IMR-90 (cell line): ENCODE measurements around the gene PC. TPM values are rescaled to one million over a fixed set of nuclear protein-coding genes. Genes with fewer than 3 reads are reported as not detected.
A peak's percentile ranks its signal among the peaks of the same experiment; 100 is the strongest.

Experiments used
- ATAC-seq: fragments of 200-7000 bp; cut with Tn5 transposase; 2 replicates; pipeline ENCODE4 v1.9.1; 2020; ENCODE audit warnings: low read depth, mild to moderate bottlenecking, moderate library complexity
- BruUV-seq: library from RNA; stranded (reverse); fragments of 400-500 nt; replicated peaks from 2 replicates; lab custom pipeline; 2021; lab: Mats Ljungman, UMichigan
- CTCF ChIA-PET: fragments of 300-600 bp; formaldehyde crosslinking; extraction: SDS; loops from one replicate; lab custom pipeline; 2021; ENCODE audit warnings: antibody characterized with exemption; lab: Yijun Ruan, JAX
- POLR2A ChIA-PET: fragments of 300-600 bp; sonication (Branson Sonifier 250); formaldehyde crosslinking; loops from one replicate; lab custom pipeline; 2022; ENCODE audit warnings: antibody characterized with exemption; ENCODE audit not compliant: unreplicated experiment; lab: Charles Lee
- DNase-seq: peaks from one replicate; pipeline ENCODE4 v3.0.0; 2013
- H2AFZ ChIP-seq: replicated peaks from 2 replicates; pipeline ENCODE3; 2013; ENCODE audit warnings: low read length, mild to moderate bottlenecking; ENCODE audit not compliant: poor library complexity
- H2AK5ac ChIP-seq: 2 replicates; pipeline ENCODE4 v1.6.1; 2013; ENCODE audit warnings: low read depth, low read length, inconsistent platforms
- H2AK9ac ChIP-seq: replicated peaks from 2 replicates; pipeline ENCODE3; 2013; ENCODE audit warnings: mild to moderate bottlenecking, low read depth, low read length, moderate library complexity; ENCODE audit not compliant: poor library complexity
- H2BK120ac ChIP-seq: 2 replicates; pipeline ENCODE4 v1.6.1; 2013; ENCODE audit warnings: low read depth, low read length, inconsistent platforms
- H2BK15ac ChIP-seq: 3 replicates; pipeline ENCODE4 v1.6.1; 2013; ENCODE audit warnings: low read depth, low read length, inconsistent platforms
- H2BK20ac ChIP-seq: 2 replicates; pipeline ENCODE4 v1.6.1; 2013; ENCODE audit warnings: low read depth, mild to moderate bottlenecking, inconsistent platforms, low read length, moderate library complexity
- H2BK5ac ChIP-seq: 2 replicates; pipeline ENCODE4 v1.6.1; 2013; ENCODE audit warnings: mild to moderate bottlenecking, low read depth, low read length, inconsistent platforms; ENCODE audit not compliant: poor library complexity, severe bottlenecking
- H3K14ac ChIP-seq: replicated peaks from 2 replicates; pipeline ENCODE4 v1.6.1; 2013; ENCODE audit warnings: low read depth, low read length, inconsistent platforms
- H3K18ac ChIP-seq: 2 replicates; pipeline ENCODE4 v1.6.1; 2013; ENCODE audit warnings: low read depth, low read length, control low read depth
- H3K23ac ChIP-seq: 2 replicates; pipeline ENCODE4 v1.6.1; 2013; ENCODE audit warnings: low read depth, low read length, inconsistent platforms
- H3K27ac ChIP-seq: 2 replicates; pipeline ENCODE4 v1.5.1; 2013; ENCODE audit warnings: mild to moderate bottlenecking, control low read depth, low read length; ENCODE audit not compliant: insufficient read depth
- H3K27me3 ChIP-seq: 2 replicates; pipeline ENCODE4 v1.6.1; 2013; ENCODE audit warnings: low read length; ENCODE audit not compliant: control insufficient read depth, insufficient read depth
- H3K36me3 ChIP-seq: 2 replicates; pipeline ENCODE4 v1.6.1; 2013; ENCODE audit warnings: low read length, mixed read lengths; ENCODE audit not compliant: control insufficient read depth, insufficient read depth
- H3K4ac ChIP-seq: 2 replicates; pipeline ENCODE4 v1.6.1; 2013; ENCODE audit warnings: low read depth, low read length, inconsistent platforms
- H3K4me1 ChIP-seq: 2 replicates; pipeline ENCODE4 v1.6.1; 2013; ENCODE audit warnings: low read length, mixed read lengths; ENCODE audit not compliant: control insufficient read depth, insufficient read depth
- H3K4me2 ChIP-seq: 2 replicates; pipeline ENCODE4 v1.6.1; 2013; ENCODE audit warnings: low read depth, mild to moderate bottlenecking, control low read depth, low read length, moderate library complexity
- H3K4me3 ChIP-seq: 2 replicates; pipeline ENCODE4 v1.5.1; 2013; ENCODE audit warnings: low read depth, mild to moderate bottlenecking, control low read depth, low read length, moderate library complexity; ENCODE audit not compliant: insufficient read depth
- H3K56ac ChIP-seq: 2 replicates; pipeline ENCODE4 v1.6.1; 2013; ENCODE audit warnings: low read length, inconsistent platforms; ENCODE audit not compliant: insufficient read depth; ENCODE audit errors: extremely low read depth
- H3K79me1 ChIP-seq, 2 experiments: 2 replicates each; pipeline ENCODE4 v1.6.1; 2013; ENCODE audit warnings: low read length in 2 of 2, inconsistent platforms in 1 of 2, low read depth in 1 of 2
- H3K9ac ChIP-seq: 2 replicates; pipeline ENCODE4 v1.6.1; 2013; ENCODE audit warnings: low read depth, low read length, control low read depth
- H3K9me1 ChIP-seq: 2 replicates; pipeline ENCODE4 v1.6.1; 2013; ENCODE audit warnings: low read length, inconsistent platforms; ENCODE audit not compliant: insufficient read depth
- H3K9me3 ChIP-seq: 2 replicates; pipeline ENCODE4 v1.6.1; 2013; ENCODE audit warnings: low read length; ENCODE audit not compliant: control insufficient read depth, insufficient read depth
- H4K20me1 ChIP-seq: 2 replicates; pipeline ENCODE4 v1.6.1; 2013; ENCODE audit warnings: low read length, inconsistent platforms; ENCODE audit not compliant: insufficient read depth
- H4K5ac ChIP-seq: 2 replicates; pipeline ENCODE4 v1.6.1; 2013; ENCODE audit warnings: mild to moderate bottlenecking, low read depth, low read length, control low read depth
- H4K8ac ChIP-seq, 2 experiments: 2 replicates each; pipeline ENCODE4 v1.6.1; 2013; ENCODE audit warnings: low read depth in 2 of 2, low read length in 2 of 2, control low read depth in 1 of 2, inconsistent platforms in 1 of 2
- H4K91ac ChIP-seq: 2 replicates; pipeline ENCODE4 v1.6.1; 2013; ENCODE audit warnings: low read depth, low read length, inconsistent platforms; ENCODE audit not compliant: insufficient read depth
- BHLHE40 ChIP-seq: fragments of 150-350 bp; IDR thresholded peaks from 2 replicates; pipeline ENCODE4 v1.6.1; 2016; ENCODE audit warnings: mild to moderate bottlenecking, low read depth, low read length
- CEBPB ChIP-seq: IDR thresholded peaks from 2 replicates; pipeline ENCODE4 v1.6.1; 2012; ENCODE audit warnings: low read depth, low read length, improper control_type of control experiment
- CHD1 ChIP-seq: IDR thresholded peaks from 2 replicates; pipeline ENCODE4 v1.6.1; 2012; ENCODE audit warnings: low read depth, low read length, improper control_type of control experiment
- MXI1 ChIP-seq: IDR thresholded peaks from 2 replicates; pipeline ENCODE4 v1.6.1; 2012; ENCODE audit warnings: low read depth, mild to moderate bottlenecking, low read length, moderate library complexity, borderline replicate concordance
- POLR2A ChIP-seq: IDR thresholded peaks from 2 replicates; pipeline ENCODE4 v1.6.1; 2012; ENCODE audit warnings: mild to moderate bottlenecking, low read depth, low read length
- RAD21 ChIP-seq: IDR thresholded peaks from 2 replicates; pipeline ENCODE4 v1.6.1; 2012; ENCODE audit warnings: low read length, improper control_type of control experiment
- RFX5 ChIP-seq: IDR thresholded peaks from 2 replicates; pipeline ENCODE4 v1.8.0; 2012; ENCODE audit warnings: low read depth, mild to moderate bottlenecking, low read length, moderate library complexity
- WGBS, 2 experiments: methylation state at CpG; one replicate each; pipeline versions ENCODE4 v1.1.5 to v1.1.7; 2013; ENCODE audit warnings: missing lambda C conversion rate in 2 of 2; ENCODE audit not compliant: insufficient read length in 1 of 2; ENCODE audit errors: extremely low coverage in 2 of 2; 5-methylcytosine and 5-hydroxymethylcytosine counted together
- dilution Hi-C: fragments of 300-500 bp; cut with HindIII; formaldehyde crosslinking; loops from one replicate; pipeline ENCODE4 v1.14.3; 2018; ENCODE audit warnings: low sequenced_read_pairs; ENCODE audit not compliant: unreplicated experiment
- in situ Hi-C: fragments of 300-500 bp; cut with MboI; formaldehyde crosslinking; loops from 3 replicates; pipeline ENCODE4 v1.14.3; 2019; ENCODE audit warnings: low sequenced_read_pairs, inconsistent platforms, mixed read lengths
- intact Hi-C: fragments of 100-400 bp; cut with micrococcal nuclease; formaldehyde crosslinking; loops from 2 replicates; pipeline ENCODE4 v1.10.0; 2022
- polyA plus RNA-seq, 3 experiments: library from polyadenylated mRNA; depleted of rRNA; stranded (reverse); fragments of >200 nt; gene quantifications; 2 replicates each; pipeline ENCODE4 v1.2.3, GENCODE V29; 2012; ENCODE audit warnings: low replicate concordance in 1 of 3
- total RNA-seq: library from RNA; depleted of rRNA; stranded (reverse); fragments of >200 nt; gene quantifications from 2 replicates; pipeline ENCODE4 v1.2.3, GENCODE V29; 2012
- TF ChIP-seq, protein P1 (sequence below): fragments of 150-350 bp; IDR thresholded peaks from 2 replicates; pipeline ENCODE4 v1.6.1; 2016; ENCODE audit warnings: low read depth, mild to moderate bottlenecking, low read length, moderate library complexity, borderline replicate concordance

Gene PC
- total and polyA plus RNA-seq, 2 of the 4 experiments (the other 2 are of a cell fraction), result 13.6 to 15.7 TPM

DNA sequence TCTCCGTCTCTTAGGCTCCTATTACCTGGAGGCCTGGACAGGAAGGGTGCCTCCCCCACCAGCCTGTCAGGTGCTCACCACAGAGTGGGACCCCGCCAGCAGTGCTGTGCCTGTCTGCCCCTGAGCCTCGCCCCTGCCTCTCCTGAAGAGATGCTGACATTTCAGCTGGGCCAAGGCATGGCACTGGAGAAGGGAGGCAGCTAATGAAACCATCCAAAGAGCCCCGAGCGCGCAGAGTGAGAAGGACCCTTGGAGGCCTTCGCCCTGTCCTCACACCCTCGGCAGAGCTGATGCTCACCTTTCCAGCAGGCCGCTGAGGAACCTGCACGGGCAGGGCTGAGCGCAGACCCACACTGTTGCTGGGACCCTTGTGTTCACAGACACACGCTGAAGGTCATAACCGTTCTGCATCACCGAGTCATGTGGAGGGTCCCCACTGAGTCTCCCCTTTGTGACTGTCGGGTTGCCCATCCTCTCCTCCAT, 103.4 kb downstream of the PC start:
- CTCF ChIA-PET, result no interaction called here
- in situ Hi-C loops (no loop called here), dilution Hi-C loops (no loop called here), intact Hi-C loops (loop anchor here (5.0 kb wide), 2 partner anchors 118 to 178 kb away; no protein-coding TSS in a partner anchor)
- Histone ChIP-seq H4K5ac (no peak overlapping the region), H3K9me1 (peaks cover 15% of the 10 kb centered on the region; the same call in 1 of the 2 replicates), H3K23ac (peak overlapping the region; percentile 2; the same call in 1 of the 2 replicates), H2BK20ac (0 out of 2 replicates have a peak overlapping the region, but pooled peaks have one; percentile 7), H3K14ac (no peak overlapping the region; the same call in 1 of the 2 replicates), H3K4me2 (no peak overlapping the region), H3K9me3 (no peaks in the 10 kb centered on the region), H4K20me1 (no peaks in the 10 kb centered on the region), H3K4ac (peak overlapping the region; percentile 100), H3K27ac (no peak overlapping the region), H4K8ac (peak overlapping the region in 1 of 2 experiments; percentile 99; a peak in 1 of 4 replicates), H2AK9ac (peak overlapping the region; percentile 90), H3K36me3 (peaks cover 22% of the 10 kb centered on the region; the same call in 1 of the 2 replicates), H2BK15ac (no peak overlapping the region), H2BK5ac (no peak overlapping the region), H3K4me3 (no peak overlapping the region), H3K9ac (no peak overlapping the region), H3K18ac (no peak overlapping the region), H2AFZ (peak overlapping the region; percentile 23), H3K27me3 (no peaks in the 10 kb centered on the region), H4K91ac (no peak overlapping the region; the same call in 1 of the 2 replicates), H2BK120ac (no peak overlapping the region), H3K79me1 (peaks cover 3 to 30% of the 10 kb centered on the region in 2 experiments; a peak in 2 of 4 replicates), H3K4me1 (peaks cover 4% of the 10 kb centered on the region), H2AK5ac (peak overlapping the region; percentile 82; the same call in 1 of the 2 replicates), H3K56ac (no peak overlapping the region)
- BruUV-seq, result no TSS peak
- POLR2A ChIA-PET, result no interaction called here
- ATAC-seq (no peak), DNase-seq (no peak)
- TF ChIP-seq, protein P1, sequence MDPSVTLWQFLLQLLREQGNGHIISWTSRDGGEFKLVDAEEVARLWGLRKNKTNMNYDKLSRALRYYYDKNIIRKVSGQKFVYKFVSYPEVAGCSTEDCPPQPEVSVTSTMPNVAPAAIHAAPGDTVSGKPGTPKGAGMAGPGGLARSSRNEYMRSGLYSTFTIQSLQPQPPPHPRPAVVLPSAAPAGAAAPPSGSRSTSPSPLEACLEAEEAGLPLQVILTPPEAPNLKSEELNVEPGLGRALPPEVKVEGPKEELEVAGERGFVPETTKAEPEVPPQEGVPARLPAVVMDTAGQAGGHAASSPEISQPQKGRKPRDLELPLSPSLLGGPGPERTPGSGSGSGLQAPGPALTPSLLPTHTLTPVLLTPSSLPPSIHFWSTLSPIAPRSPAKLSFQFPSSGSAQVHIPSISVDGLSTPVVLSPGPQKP, result no peak
- no peak for TF ChIP-seq BHLHE40
- no peak for TF ChIP-seq CEBPB
- TF ChIP-seq CHD1, result no peak
- TF ChIP-seq MXI1, result no peak
- TF ChIP-seq POLR2A, result no peak
- TF ChIP-seq RFX5, result no peak
- no peak for TF ChIP-seq RAD21
- WGBS, 2 experiments, result 92% methylated on average over 8 of the region's 15 CpGs; no CpG with 5 or more reads in 1 of the 2 experiments
